Kidney (tissue), 14 donors: ENCODE measurements around the gene CLEC17A. TPM values are rescaled to one million over a fixed set of nuclear protein-coding genes. Genes with fewer than 3 reads are reported as not detected.

Source experiments
- DNase-seq, 5 donors: peaks; one replicate each; pipeline ENCODE4 v3.0.0-alpha.2; 2013 to 2020
- FAIRE-seq: peaks from 2 replicates; lab custom pipeline; 2012; peaks lifted over from hg19 to GRCh38; lab: Jason Lieb, UNC
- H3K27ac ChIP-seq, 2 donors: one replicate each; pipeline ENCODE4 v1.7.0; 2013; ENCODE audit warnings: low read depth in 2 of 2, low read length in 2 of 2, inconsistent platforms in 1 of 2
- H3K27me3 ChIP-seq: one replicate; pipeline ENCODE4 v1.7.1; 2013; ENCODE audit warnings: low read length, inconsistent platforms; ENCODE audit not compliant: control insufficient read depth, insufficient read depth
- H3K36me3 ChIP-seq, 3 donors: one replicate each; pipeline versions ENCODE4 v1.7.0 to v1.7.1; 2013; ENCODE audit warnings: low read length in 3 of 3, control low read depth in 1 of 3, inconsistent platforms in 1 of 3; ENCODE audit not compliant: insufficient read depth in 3 of 3, control insufficient read depth in 2 of 3
- H3K4me1 ChIP-seq, 3 donors: one replicate each; pipeline versions ENCODE4 v1.7.0 to v1.7.1; 2013; ENCODE audit warnings: low read length in 3 of 3, inconsistent platforms in 1 of 3, low read depth in 1 of 3; ENCODE audit not compliant: control insufficient read depth in 2 of 3, insufficient read depth in 2 of 3
- H3K4me3 ChIP-seq, 3 donors: one replicate each; pipeline versions ENCODE4 v1.7.0 to v1.8.1; 2013; ENCODE audit warnings: low read length in 3 of 3, control low read depth in 1 of 3, inconsistent platforms in 1 of 3
- H3K9ac ChIP-seq, 3 donors: one replicate each; pipeline versions ENCODE4 v1.7.0 to v1.7.1; 2013; ENCODE audit warnings: low read length in 3 of 3, control low read depth in 1 of 3, inconsistent platforms in 1 of 3
- H3K9me3 ChIP-seq, 3 donors: one replicate each; pipeline versions ENCODE4 v1.7.0 to v1.7.1; 2013; ENCODE audit warnings: low read length in 3 of 3, control low read depth in 1 of 3, inconsistent platforms in 1 of 3; ENCODE audit not compliant: control insufficient read depth in 2 of 3, insufficient read depth in 1 of 3
- intact Hi-C: fragments of 100-400 bp; cut with DNase I; formaldehyde crosslinking; loops from one replicate; pipeline ENCODE4 v1.11.1; 2022
- polyA plus RNA-seq: library from polyadenylated mRNA; stranded (reverse); fragments of 350-450 nt; fragmentation: Illumina TruSeq; extraction: RNeasy Lipid Tissue Mini Kit (QIAGEN cat#74804); gene quantifications from one replicate; pipeline ENCODE4 v1.2.3, GENCODE V29; 2014; ENCODE audit warnings: low read depth, low replicate concordance; ENCODE audit not compliant: insufficient read depth
- total RNA-seq: library from RNA; stranded (reverse); fragmentation: NEBNext Ultra II Directional; extraction: Animal tissue kit (Norgen Biotek cat#: 25700); gene quantifications from one replicate; pipeline ENCODE4 v1.2.1, GENCODE V29; 2021
- TF ChIP-seq, protein P1 (sequence below): IDR thresholded peaks from 3 replicates; pipeline ENCODE4 v1.5.1; 2012; ENCODE audit warnings: mild to moderate bottlenecking, moderate library complexity, borderline replicate concordance; ENCODE audit not compliant: insufficient read depth; ENCODE audit errors: extremely low read depth
- donor health status: control.
- donor health status: control.
- donor health status: control.
- donor health status: control.
- donor health status: control.
- donor health status: DM: yes; HTN: yes; CAD: no.
- donor health status: Normal renal cell carcinoma (clear cell type).

The CLEC17A gene
- total and polyA plus RNA-seq, 2 donors from 2014 or later, result 0.76 TPM; not detected in 1

DNA sequence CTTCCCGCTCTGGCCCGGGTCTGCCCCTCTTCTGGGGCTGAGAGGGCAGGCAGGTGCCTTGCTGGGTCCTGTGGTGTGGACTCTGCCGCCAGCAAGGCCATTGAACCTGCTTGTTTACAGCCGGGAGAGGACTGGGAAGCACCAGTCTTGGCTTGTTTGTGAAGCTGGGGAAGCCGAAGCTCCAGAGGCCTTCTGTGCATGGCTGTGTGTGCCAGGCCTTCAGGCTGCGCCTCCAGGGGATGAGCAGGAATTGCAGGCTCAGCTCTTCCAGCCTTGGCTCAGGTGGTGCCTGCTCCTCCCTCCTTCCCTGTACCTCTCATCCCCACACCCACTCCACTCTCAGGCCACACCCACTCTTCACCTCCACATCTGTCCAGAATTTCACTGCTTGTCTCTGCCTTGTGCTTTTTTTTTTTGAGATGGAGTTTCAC, 28.5 kb upstream of the CLEC17A start:
- FAIRE-seq, result no peak
- Histone ChIP-seq H3K27ac (peak overlapping the region in 1 of 2 donors; percentile 2), H3K4me1 (peaks cover 0 to 32% (median 18%) of the 10 kb centered on the region in 3 donors), H3K9ac (no peak overlapping the region), H3K4me3 (no peak overlapping the region), H3K9me3 (no peaks in the 10 kb centered on the region), H3K27me3 (no peaks in the 10 kb centered on the region), H3K36me3 (no peaks in the 10 kb centered on the region)
- DNase-seq, result no peak
- intact Hi-C loops, result no loop called here
- TF ChIP-seq, protein P1, sequence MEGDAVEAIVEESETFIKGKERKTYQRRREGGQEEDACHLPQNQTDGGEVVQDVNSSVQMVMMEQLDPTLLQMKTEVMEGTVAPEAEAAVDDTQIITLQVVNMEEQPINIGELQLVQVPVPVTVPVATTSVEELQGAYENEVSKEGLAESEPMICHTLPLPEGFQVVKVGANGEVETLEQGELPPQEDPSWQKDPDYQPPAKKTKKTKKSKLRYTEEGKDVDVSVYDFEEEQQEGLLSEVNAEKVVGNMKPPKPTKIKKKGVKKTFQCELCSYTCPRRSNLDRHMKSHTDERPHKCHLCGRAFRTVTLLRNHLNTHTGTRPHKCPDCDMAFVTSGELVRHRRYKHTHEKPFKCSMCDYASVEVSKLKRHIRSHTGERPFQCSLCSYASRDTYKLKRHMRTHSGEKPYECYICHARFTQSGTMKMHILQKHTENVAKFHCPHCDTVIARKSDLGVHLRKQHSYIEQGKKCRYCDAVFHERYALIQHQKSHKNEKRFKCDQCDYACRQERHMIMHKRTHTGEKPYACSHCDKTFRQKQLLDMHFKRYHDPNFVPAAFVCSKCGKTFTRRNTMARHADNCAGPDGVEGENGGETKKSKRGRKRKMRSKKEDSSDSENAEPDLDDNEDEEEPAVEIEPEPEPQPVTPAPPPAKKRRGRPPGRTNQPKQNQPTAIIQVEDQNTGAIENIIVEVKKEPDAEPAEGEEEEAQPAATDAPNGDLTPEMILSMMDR, result no peak

- FAIRE-seq (no peak), DNase-seq (no peak)
- TF ChIP-seq, protein P1, result no peak
- Histone ChIP-seq H3K27me3 (no peaks in the 10 kb centered on the region), H3K36me3 (no peaks in the 10 kb centered on the region), H3K4me1 (peaks cover 0 to 33% (median 24%) of the 10 kb centered on the region in 3 donors), H3K9me3 (no peaks in the 10 kb centered on the region), H3K9ac (peak overlapping the region in 1 of 3 donors; percentile 26), H3K4me3 (peak overlapping the region in 1 of 3 donors; percentile 21), H3K27ac (no peak overlapping the region)
- intact Hi-C loops, result no loop called here
These were observed 26.8 kb upstream of the CLEC17A start for GRCh38 chr19:14555918-14556661.

DNA sequence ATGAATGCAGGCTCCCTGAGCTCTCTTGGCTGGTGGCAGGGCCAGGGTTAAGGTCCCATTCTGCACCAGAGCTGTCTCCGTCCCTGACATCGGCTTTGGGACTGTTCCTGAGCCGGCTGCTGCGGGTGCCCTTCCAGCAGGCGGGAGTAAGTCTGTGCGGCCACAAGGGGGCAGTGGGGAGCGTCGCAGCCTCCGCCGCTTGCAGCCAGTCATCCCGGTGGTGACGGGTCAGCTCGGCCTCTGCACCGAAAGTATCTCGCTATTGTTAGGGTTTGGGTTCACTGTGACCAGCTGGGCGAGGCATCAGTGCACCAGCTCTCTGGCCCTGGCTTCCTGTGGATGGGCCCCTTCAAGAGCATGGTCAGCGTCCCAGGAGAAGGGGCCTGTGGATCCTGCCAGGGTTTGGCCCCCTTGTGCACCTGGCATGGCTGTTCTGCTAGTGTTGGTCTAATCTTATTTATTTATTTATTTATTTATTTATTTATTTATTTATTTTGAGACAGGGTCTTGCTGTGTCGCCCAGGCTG, 26.2 kb upstream of the CLEC17A start:
- peak; percentile 68 to 90 (median 75) for DNase-seq
- intact Hi-C loops, result no loop called here
- peak overlapping the region in 1 of 3 donors; percentile 26 for H3K9ac ChIP-seq
- no peaks in the 10 kb centered on the region for H3K36me3 ChIP-seq
- TF ChIP-seq, protein P1, result peak; percentile 89
- H3K27ac ChIP-seq, result no peak overlapping the region
- no peak for FAIRE-seq
- peaks cover 0 to 32% (median 20%) of the 10 kb centered on the region in 3 donors for H3K4me1 ChIP-seq
- no peaks in the 10 kb centered on the region for H3K9me3 ChIP-seq
- H3K4me3 ChIP-seq, result peak overlapping the region in 2 of 3 donors; percentile 21 to 32
- H3K27me3 ChIP-seq, result no peaks in the 10 kb centered on the region
